Effector memory CD8-positive, alpha-beta T cell (primary cell): ENCODE data around the gene CES3.
"Not testable (repeated sequence)": the region's sequence is repeated elsewhere in the genome, so short reads cannot be mapped to it uniquely, and the experiment has no call there.

Experiments used
- ATAC-seq: fragments of 150-1000 bp; cut with Tn5 transposase; replicated peaks from 2 replicates; pipeline ENCODE4 v1.10.0; 2021; ENCODE audit warnings: mild to moderate bottlenecking, moderate library complexity
- DNase-seq, 3 experiments: peaks; one replicate each; pipeline ENCODE4 v3.0.0; 2021
- H3K27ac Mint-ChIP-seq, 2 donors: one replicate each; pipeline ENCODE4 v1.8.0; 2022; ENCODE audit warnings: mild to moderate bottlenecking in 2 of 2, mixed read lengths in 2 of 2, moderate library complexity in 2 of 2
- H3K27me3 Mint-ChIP-seq, 2 donors: one replicate each; pipeline ENCODE4 v1.8.0; 2022; ENCODE audit warnings: mixed read lengths in 2 of 2
- H3K36me3 Mint-ChIP-seq: one replicate; pipeline ENCODE4 v1.8.0; 2022; ENCODE audit warnings: mild to moderate bottlenecking, moderate library complexity, mixed read lengths; ENCODE audit not compliant: insufficient read depth
- H3K4me1 Mint-ChIP-seq, 2 donors: one replicate each; pipeline ENCODE4 v1.8.0; 2022; ENCODE audit warnings: low read depth in 2 of 2, mixed read lengths in 2 of 2
- H3K4me3 Mint-ChIP-seq, 2 donors: one replicate each; pipeline ENCODE4 v1.8.0; 2022; ENCODE audit warnings: mild to moderate bottlenecking in 2 of 2, mixed read lengths in 2 of 2, moderate library complexity in 2 of 2
- H3K9me3 Mint-ChIP-seq, 2 donors: one replicate each; pipeline ENCODE4 v1.8.0; 2022; ENCODE audit warnings: mixed read lengths in 2 of 2

CES3 gene

DNA sequence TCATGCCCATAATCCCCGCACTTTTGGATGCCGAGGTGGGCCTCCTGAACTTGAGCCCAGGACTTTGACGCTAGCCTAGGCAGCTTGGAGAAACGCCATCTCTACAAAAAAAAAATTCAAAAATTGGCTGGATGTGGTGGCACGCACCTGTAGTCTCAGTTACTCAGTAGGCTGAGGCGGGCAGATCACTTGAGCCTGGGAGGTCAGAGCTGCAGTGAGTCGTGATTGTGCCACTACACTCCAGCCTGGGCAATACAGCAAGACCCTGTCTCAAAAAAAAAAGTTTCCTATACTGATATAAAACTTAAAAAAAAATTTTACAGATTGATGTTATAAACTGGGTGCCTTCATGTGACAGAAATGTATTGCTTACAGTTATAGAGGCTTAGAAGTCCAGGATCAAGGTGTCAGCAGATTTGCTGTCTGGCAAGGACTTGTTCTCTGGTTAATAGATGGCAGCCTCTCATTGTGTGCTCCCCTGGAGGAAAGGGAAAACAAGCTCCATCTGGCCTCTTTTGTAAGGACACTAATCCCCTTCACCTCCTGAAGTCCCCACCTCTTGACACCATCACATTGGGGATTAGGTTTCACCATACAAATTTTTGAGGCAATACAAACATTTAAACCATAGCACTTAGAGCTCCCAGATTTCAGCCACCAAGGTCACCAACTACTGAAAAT is 8.5 kb upstream of the CES3 start:
- H3K27me3 Mint-ChIP-seq = peaks cover 36 to 76% of the 10 kb centered on the region in 2 donors
- no peak for ATAC-seq

DNA sequence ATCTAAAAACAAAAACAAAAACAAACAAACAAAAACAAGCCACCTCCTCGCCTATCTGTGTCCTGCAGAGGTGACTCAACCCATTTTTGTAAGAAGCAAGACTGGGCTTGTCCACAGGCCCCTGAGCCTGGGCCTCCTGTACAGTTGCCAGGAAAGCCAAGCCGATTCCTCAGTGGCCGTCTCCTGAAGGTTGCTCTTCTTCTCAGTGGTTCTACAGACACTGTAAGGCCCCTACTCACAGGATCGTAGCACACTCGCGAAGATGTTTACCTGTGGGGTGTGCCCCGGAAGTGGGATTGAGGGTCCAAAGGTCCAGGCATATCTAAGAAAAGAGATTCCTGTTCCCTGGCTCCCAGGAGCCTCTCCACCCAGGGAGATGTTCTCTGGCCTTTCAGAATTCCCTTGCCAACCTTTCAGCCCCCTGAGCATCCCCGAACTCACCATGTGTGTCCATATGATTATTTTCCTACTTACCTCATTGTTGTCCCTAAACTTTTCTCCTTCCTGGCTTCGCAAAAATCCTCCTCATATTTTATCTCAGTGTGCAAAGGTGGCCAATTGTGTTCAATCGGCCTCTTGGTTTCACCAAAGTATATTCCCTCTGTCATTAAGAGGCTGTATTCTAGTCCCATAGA is 7.5 kb upstream of the CES3 start:
- Mint-ChIP-seq H3K36me3 (peaks cover 3% of the 10 kb centered on the region), H3K27me3 (peaks cover 33 to 80% of the 10 kb centered on the region in 2 donors), H3K27ac (no peak overlapping the region), H3K4me1 (peaks cover 6 to 9% of the 10 kb centered on the region in 2 donors), H3K9me3 (no peaks in the 10 kb centered on the region), H3K4me3 (no peak overlapping the region)
- ATAC-seq (no peak), DNase-seq (no peak)

More for the DNA sequence above, 8.5 kb upstream of the CES3 start:
- H3K9me3 Mint-ChIP-seq = no peaks in the 10 kb centered on the region
- H3K4me3 Mint-ChIP-seq = no peak overlapping the region
- no peak for DNase-seq
- H3K36me3 Mint-ChIP-seq = peaks cover 3% of the 10 kb centered on the region
- H3K4me1 Mint-ChIP-seq = peaks cover 16 to 18% of the 10 kb centered on the region in 2 donors
- H3K27ac Mint-ChIP-seq = no peak overlapping the region

DNA sequence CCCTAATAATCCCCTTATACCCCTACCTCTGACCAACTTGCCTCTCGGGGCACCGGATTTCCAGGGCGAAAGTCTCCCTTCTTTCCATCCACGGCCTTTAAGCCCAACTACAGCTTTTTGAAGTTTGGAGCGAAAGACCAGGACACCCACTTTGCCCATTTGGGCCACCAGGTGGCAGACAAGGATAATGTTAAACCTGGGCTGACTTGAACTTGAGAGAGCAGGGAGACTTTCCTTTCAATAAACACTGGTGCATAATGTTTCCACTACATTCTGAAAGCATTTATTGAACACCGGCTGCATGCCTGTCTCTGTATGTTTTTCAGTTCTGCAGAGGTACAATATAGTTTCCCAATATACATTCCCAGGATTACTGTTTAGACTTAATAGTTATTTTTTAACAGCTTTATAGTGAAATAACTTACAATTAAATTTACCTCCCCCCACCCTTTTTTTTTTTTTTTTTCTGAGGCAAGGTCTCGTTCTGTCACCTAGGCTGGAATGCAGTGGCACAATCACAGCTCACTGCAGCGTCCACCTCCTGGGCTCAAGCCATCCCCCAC is 6.9 kb upstream of the CES3 start:
- Mint-ChIP-seq H3K36me3 (peaks cover 3% of the 10 kb centered on the region), H3K27ac (no peak overlapping the region), H3K27me3 (peaks cover 27 to 74% of the 10 kb centered on the region in 2 donors), H3K4me1 (peaks cover 3 to 5% of the 10 kb centered on the region in 2 donors), H3K9me3 (no peaks in the 10 kb centered on the region), H3K4me3 (no peak overlapping the region)
- peak; percentile 83 for ATAC-seq
- DNase-seq = peak; percentile 65 to 77 (median 66)

DNA sequence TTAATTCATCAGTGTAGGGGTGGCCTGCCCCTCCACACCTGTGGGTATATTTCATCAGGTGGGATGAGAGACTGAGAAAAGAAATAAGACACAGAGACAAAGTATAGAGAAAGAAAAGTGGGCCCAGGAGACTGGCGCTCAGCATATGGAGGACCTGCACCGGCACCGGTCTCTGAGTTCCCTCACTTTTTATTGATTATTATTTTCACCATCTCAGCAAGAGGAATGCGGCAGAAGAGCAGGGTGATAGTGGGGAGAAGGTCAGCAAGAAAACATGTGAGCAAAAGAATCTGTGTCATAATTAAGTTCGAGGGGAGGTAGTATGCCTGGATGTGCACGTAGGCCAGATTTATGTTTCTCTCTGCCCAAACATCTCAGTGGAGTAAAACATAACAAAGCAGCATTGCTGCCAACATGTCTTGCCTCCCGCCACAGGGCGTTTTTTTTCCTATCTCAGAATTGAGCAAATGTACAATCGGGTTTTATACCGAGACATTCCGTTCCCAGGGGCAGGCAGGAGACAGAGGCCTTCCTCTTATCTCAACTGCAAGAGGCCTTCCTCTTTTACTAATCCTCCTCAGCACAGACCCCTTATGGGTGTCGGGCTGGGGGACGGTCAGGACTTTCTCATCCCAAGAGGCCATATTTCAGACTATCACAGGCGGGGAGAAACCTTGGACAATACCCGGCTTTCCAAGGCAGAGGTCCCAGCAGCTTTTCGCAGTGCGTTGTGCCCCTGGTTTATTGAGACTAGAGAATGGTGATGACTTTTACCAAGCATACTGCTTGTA is 5.5 kb upstream of the CES3 start:
- H3K27me3 Mint-ChIP-seq = peaks cover 19 to 60% of the 10 kb centered on the region in 2 donors
- not testable (repeated sequence) for DNase-seq, H3K27ac Mint-ChIP-seq, H3K4me1 Mint-ChIP-seq, H3K9me3 Mint-ChIP-seq, ATAC-seq, H3K4me3 Mint-ChIP-seq, H3K36me3 Mint-ChIP-seq

DNA sequence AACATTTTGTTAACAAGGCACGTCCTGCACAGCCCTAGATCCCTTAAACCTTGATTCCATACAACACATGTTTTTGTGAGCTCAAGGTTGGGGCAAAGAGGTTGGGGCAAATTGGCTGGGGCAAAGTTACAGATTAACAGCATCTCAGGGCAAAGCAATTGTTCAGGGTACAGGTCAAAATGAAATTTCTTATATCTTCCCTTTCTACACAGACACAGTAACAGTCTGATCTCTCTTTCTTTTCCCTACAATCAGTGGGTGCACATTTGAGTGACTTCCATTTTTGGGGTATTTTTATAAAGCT is 5.0 kb upstream of the CES3 start:
- H3K4me3 Mint-ChIP-seq, H3K36me3 Mint-ChIP-seq, H3K9me3 Mint-ChIP-seq, DNase-seq, H3K27ac Mint-ChIP-seq, H3K4me1 Mint-ChIP-seq, ATAC-seq: not testable (repeated sequence)
- peaks cover 18 to 55% of the 10 kb centered on the region in 2 donors for H3K27me3 Mint-ChIP-seq

DNA sequence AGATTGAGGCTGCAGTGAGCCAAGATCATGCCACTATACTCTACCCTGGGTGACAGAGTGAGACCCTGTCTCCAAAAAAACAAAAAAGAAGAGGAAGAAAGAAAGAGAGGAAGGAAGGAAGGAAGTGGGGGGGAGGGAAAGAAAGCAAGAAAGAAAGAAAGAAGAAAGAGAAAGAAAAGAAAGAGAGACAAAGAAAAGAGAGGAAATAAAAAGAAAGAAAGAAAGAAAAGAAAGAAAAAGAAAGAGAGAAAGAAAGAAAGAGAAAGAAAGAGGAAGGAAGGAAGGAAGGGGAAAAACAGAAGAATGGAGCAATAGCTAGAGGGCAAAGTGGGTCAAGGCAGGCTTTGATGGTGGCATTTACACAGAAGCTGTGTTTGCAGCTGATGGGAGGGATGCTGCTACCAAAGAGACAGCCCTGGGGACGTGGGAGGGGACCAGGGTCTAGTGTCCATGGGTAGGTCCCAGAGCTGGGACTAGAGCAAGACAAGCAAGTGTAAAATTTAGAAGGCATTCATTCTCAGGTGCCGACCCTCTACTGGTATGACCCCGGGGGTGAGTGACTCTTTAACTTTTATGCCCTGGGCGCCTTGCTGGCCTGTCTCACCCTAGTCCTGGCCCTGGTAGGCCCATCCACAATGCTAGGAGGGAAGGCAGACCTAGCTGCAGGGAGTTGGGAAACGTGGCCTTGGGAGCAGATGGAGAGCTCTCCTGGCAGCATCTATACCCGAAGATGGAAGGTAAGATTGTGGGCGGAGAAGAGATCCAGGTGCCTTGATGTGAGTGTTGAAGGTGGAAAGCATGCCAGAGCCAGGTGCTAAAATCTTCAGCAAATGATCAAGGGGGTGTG is 2.0 kb upstream of the CES3 start:
- Mint-ChIP-seq H3K36me3 (peaks cover under 1% of the 10 kb centered on the region), H3K27me3 (peaks cover 2 to 26% of the 10 kb centered on the region in 2 donors), H3K4me1 (peaks cover under 1 to 5% of the 10 kb centered on the region in 2 donors), H3K27ac (no peak overlapping the region), H3K4me3 (no peak overlapping the region), H3K9me3 (no peaks in the 10 kb centered on the region)
- ATAC-seq (no peak), DNase-seq (no peak)

DNA sequence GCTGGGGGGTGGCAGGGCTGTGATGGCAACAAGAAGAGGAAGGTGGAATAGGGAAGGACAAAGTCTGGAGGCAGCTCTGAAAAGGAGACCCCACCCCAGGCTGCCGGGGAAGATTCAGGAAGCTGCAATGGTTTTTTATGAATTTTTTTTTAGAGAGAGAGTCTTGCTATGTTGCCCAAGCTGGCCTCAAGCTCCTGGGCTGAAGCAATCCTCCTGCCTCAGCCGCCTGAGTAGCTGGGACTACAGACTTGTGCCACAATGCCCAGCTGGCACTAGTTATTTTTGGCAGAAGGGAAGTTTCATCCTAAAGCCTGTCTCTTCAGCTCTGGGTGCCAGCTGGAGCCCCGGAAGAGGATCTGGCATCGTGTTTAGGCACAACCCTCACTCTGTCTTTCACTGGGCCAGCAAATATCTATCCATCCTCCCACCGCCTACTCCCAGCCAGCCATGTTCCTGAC is 1.3 kb upstream of the CES3 start:
- Mint-ChIP-seq H3K4me3 (no peak overlapping the region), H3K27ac (peak overlapping the region in 1 of 2 donors; percentile 76)

DNA sequence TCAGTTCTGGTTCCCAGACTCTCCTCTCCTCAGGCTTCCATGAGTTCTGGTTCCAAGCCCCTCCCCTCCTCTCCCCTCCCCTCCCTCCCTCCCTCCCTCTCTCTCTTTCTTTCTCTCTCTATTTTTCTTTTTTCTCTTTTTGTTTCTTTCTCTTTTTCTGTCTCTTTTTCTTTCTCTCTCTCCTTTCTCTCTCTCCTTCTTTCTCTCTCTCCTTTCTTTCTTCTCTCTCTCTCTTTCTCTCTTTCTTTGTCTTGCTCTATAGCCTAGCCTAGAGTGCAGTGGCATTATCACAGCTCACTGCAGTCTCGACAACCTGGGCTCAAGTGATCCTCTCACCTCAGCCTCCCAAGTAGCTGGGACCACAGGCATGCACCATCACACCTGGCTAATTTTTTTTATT is 796 bp upstream of the CES3 start:
- Mint-ChIP-seq H3K4me3 (no peak overlapping the region), H3K27me3 (peaks cover 7 to 31% of the 10 kb centered on the region in 2 donors), H3K4me1 (peaks cover 0 to 5% of the 10 kb centered on the region in 2 donors), H3K9me3 (no peaks in the 10 kb centered on the region), H3K36me3 (no peaks in the 10 kb centered on the region), H3K27ac (peak overlapping the region in 1 of 2 donors; percentile 76)
- ATAC-seq = no peak
- DNase-seq = no peak

More for the DNA sequence above, 1.3 kb upstream of the CES3 start:
- peaks cover 0 to 5% of the 10 kb centered on the region in 2 donors for H3K4me1 Mint-ChIP-seq
- H3K36me3 Mint-ChIP-seq = no peaks in the 10 kb centered on the region
- H3K9me3 Mint-ChIP-seq = no peaks in the 10 kb centered on the region
- ATAC-seq = no peak
- H3K27me3 Mint-ChIP-seq = peaks cover 2 to 29% of the 10 kb centered on the region in 2 donors
- no peak for DNase-seq

DNA sequence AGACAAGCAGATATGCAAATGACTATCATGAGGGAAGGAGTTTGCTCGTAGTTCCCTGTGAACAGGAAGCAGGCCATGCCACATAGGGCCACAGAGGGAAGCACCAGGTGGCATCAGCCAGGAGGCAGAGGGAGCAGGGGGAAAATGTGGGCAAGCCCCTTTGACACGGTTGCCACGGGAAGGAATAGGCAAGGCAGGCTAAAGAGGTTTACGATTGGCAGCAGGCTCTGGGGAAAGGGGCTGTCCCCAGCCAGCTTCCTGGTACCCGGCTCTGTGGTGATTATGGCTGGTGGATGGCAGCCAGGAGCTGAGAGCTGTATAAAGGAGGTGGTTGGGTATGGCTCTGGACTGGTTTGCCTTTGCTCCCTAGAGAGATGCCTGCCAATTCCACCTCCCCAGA is 848 bp downstream of the CES3 start:
- no peak overlapping the region for H3K4me3 Mint-ChIP-seq
- no peak for ATAC-seq
- no peak overlapping the region for H3K27ac Mint-ChIP-seq
- H3K27me3 Mint-ChIP-seq = peaks cover 7 to 24% of the 10 kb centered on the region in 2 donors
- H3K4me1 Mint-ChIP-seq = peaks cover 0 to 5% of the 10 kb centered on the region in 2 donors
- no peaks in the 10 kb centered on the region for H3K36me3 Mint-ChIP-seq
- H3K9me3 Mint-ChIP-seq = no peaks in the 10 kb centered on the region
- no peak for DNase-seq

DNA sequence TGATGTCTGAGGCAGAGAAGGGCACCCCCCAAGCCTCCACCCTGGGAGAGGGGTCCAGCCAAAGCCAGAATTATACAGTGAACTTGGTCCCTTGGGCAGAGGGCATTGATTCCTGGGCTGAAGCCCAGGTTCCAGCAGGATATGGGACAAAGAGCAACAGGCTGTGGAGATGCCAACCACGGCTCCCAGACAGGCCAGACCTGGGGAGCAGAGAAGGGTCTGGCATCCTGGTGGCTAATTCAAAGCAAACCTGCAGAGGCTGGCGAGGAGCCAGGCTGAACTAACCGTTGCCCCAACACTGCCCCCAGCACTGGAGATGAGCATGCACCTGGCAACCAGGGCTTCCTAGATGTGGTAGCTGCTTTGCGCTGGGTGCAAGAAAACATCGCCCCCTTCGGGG is 3.0 kb downstream of the CES3 start:
- peaks cover 7 to 15% of the 10 kb centered on the region in 2 donors for H3K27me3 Mint-ChIP-seq
- no peaks in the 10 kb centered on the region for H3K9me3 Mint-ChIP-seq
- DNase-seq = no peak
- ATAC-seq = no peak
- H3K4me3 Mint-ChIP-seq = no peak overlapping the region
- peaks cover 0 to 5% of the 10 kb centered on the region in 2 donors for H3K4me1 Mint-ChIP-seq
- H3K27ac Mint-ChIP-seq = no peak overlapping the region
- no peaks in the 10 kb centered on the region for H3K36me3 Mint-ChIP-seq

DNA sequence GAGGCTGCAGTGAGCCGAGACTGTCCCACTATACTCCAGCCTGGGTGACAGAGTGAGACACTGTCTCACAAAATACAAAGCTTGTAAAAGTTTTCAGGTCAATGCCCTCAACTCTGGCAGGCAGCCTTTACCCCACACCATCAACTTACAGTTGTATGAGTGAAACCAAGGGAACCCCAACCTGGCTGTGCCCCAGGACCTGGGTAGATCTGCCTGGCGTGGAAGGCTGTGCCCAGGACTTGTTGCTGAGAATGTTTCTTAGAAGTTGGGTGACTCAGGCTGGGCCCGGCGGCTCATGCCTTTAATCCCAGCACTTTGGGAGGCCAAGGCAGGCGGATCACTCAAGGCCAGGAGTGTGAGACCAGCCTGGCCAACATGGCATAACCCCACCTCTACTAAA is 7.8 kb downstream of the CES3 start:
- H3K4me1 Mint-ChIP-seq = no peaks in the 10 kb centered on the region
- H3K27me3 Mint-ChIP-seq = peaks cover 7 to 25% of the 10 kb centered on the region in 2 donors
- no peaks in the 10 kb centered on the region for H3K9me3 Mint-ChIP-seq
- no peak overlapping the region for H3K4me3 Mint-ChIP-seq
- no peaks in the 10 kb centered on the region for H3K36me3 Mint-ChIP-seq
- no peak for ATAC-seq
- no peak overlapping the region for H3K27ac Mint-ChIP-seq
- DNase-seq = no peak

DNA sequence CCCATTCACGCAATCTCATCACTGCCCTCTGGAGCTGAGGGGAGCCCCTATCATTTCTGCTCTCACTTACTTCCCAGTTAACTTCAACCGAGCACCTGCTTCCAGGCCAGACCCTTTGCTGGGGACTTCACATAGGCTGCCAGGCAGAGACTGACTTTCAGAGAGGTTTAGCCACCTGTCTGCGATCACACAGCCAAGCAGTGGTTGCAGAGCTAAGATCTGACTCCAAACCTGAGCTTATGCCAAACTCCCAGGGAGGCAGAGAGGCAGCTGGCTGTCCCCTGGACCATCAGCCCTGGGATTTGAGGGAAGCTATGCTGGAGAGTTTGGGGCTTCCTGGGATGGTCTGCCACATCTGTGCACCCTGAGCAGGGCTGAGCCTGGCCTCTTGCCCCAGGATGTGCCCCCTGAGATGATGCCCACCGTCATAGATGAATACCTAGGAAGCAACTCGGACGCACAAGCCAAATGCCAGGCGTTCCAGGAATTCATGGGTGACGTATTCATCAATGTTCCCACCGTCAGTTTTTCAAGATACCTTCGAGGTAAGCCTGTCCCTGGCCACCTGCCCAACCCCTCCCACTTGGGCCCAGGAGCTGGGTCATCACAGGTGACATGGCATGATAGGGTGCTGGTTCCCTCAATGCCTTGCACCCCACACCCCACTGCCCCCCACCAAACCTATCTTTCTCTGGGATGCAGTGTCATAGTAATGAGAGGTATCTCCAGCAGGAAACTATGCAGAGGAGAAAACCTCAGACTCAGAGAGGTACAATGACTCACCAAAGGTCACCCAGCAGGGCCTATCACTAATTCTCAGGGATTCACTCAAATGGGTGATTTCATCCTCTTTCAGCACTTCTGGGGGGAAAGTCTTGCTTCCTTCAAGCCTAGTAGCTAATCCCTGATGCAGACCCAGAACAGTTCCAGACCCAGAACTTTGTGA is 10.0 kb downstream of the CES3 start:
- Mint-ChIP-seq H3K4me1 (peaks cover 5 to 12% of the 10 kb centered on the region in 2 donors), H3K27me3 (peaks cover 0 to 10% of the 10 kb centered on the region in 2 donors), H3K9me3 (no peaks in the 10 kb centered on the region)

More for the DNA sequence above, 10.0 kb downstream of the CES3 start:
- Mint-ChIP-seq H3K36me3 (no peaks in the 10 kb centered on the region), H3K27ac (no peak overlapping the region), H3K4me3 (no peak overlapping the region)
- ATAC-seq (no peak), DNase-seq (no peak)
